ENCODE results near the gene OR1F1. TPM values are rescaled to one million over a fixed set of nuclear protein-coding genes. Genes with fewer than 3 reads are reported as not detected.
"Not testable (repeated sequence)": the region's sequence is repeated elsewhere in the genome, so short reads cannot be mapped to it uniquely, and the experiment has no call there.

Gene OR1F1
- total RNA-seq, 1 donor: not detected

DNA sequence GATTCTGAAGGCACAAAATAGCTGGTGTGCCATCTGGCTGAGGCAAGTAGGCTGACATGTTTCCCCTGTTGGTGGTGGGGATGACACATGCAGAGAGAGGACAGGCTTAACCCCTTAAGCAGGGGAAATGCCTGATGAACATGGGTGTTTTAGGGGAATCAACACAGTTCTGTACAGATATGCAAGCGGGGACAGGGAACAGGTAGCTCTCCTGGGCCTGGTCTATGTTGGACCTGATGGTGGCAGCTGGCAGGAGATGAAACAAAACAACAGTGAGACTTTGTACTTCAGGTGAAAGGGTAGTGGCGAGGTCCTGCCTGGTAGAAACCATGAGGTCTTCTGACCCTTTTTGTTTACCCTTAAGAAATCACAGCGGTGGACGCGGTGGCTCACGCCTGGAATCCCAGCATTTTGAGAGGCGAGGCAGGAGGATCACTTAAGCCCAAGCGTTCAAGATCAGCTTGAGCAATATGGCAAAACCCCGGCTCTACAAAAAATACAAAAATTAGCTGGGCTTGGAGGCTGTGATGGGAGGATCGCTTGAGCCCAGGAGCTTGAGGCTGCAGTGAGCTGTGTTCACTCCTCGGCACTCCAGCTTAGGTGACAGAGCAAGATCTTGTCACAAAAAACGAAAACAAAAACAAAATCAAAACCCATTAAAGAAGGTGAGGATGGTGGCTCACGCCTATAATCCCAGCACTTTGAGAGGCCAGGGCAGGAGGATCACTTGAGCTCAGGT lies 10.5 kb downstream of the OR1F1 start:
- H3K4me3 ChIP-seq (ENCODE audit: low read depth, low read length): no peak overlapping the region
- no peak for DNase-seq (ENCODE audit: low read depth)
- TF ChIP-seq, protein P1, sequence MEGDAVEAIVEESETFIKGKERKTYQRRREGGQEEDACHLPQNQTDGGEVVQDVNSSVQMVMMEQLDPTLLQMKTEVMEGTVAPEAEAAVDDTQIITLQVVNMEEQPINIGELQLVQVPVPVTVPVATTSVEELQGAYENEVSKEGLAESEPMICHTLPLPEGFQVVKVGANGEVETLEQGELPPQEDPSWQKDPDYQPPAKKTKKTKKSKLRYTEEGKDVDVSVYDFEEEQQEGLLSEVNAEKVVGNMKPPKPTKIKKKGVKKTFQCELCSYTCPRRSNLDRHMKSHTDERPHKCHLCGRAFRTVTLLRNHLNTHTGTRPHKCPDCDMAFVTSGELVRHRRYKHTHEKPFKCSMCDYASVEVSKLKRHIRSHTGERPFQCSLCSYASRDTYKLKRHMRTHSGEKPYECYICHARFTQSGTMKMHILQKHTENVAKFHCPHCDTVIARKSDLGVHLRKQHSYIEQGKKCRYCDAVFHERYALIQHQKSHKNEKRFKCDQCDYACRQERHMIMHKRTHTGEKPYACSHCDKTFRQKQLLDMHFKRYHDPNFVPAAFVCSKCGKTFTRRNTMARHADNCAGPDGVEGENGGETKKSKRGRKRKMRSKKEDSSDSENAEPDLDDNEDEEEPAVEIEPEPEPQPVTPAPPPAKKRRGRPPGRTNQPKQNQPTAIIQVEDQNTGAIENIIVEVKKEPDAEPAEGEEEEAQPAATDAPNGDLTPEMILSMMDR (IDR thresholded peaks at IDR 0.05; ENCODE audit: insufficient read depth, low read length): no peak

DNA sequence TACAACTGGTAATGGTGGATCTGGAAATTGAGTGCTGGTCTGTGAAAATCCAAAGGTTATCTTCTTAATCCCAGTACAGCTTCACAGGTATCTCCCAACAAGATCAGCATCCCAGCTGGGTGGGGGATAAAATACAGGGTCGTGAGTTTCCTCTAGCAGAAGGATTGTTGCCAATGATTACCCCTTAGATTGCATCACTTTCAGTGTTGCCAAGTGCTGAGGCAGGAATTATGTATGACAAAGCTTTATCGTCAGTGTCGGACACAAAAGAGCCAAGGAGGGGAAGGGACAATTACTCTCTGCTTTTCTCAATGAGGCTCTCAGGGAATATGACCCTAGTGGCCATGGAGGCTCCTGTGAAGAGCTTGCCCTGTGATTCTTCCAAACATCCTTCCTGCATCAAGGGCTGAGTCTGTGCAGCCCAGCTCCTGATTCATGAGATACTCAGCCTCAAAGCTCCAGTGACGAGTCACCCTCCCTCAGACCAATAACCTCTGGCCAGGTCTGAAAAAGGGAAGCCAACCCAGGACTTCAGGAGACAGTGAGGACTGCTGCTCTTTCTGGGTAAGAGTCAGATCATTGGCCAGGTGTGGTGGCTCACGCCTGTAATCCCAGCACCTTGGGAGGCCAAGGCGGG lies 15.0 kb downstream of the OR1F1 start:
- TF ChIP-seq, protein P1 (IDR thresholded peaks at IDR 0.05; ENCODE audit: insufficient read depth, low read length): no peak
- DNase-seq (ENCODE audit: low read depth): no peak
- H3K4me3 ChIP-seq (ENCODE audit: low read depth, low read length): no peak overlapping the region

DNA sequence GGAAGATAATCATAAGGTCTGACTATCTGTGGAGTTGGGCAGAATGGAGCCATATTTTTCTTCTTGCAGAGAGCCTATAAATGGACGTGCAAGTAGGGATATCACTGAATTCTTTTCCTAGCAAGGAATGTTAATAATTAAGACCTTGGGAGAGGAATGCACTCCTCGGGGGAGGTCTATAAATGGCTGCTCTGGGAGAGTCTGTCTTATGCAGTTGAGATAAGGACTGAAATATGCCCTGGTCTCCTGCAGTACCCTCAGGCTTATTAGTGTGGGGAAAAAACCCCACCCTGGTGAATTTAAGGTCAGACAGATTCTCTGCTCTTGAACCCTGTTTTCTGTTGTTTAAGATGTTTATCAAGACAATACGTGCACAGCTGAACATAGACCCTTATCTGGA lies 17.9 kb downstream of the OR1F1 start:
- H3K4me3 ChIP-seq (ENCODE audit: low read depth, low read length): not testable (repeated sequence)

DNA sequence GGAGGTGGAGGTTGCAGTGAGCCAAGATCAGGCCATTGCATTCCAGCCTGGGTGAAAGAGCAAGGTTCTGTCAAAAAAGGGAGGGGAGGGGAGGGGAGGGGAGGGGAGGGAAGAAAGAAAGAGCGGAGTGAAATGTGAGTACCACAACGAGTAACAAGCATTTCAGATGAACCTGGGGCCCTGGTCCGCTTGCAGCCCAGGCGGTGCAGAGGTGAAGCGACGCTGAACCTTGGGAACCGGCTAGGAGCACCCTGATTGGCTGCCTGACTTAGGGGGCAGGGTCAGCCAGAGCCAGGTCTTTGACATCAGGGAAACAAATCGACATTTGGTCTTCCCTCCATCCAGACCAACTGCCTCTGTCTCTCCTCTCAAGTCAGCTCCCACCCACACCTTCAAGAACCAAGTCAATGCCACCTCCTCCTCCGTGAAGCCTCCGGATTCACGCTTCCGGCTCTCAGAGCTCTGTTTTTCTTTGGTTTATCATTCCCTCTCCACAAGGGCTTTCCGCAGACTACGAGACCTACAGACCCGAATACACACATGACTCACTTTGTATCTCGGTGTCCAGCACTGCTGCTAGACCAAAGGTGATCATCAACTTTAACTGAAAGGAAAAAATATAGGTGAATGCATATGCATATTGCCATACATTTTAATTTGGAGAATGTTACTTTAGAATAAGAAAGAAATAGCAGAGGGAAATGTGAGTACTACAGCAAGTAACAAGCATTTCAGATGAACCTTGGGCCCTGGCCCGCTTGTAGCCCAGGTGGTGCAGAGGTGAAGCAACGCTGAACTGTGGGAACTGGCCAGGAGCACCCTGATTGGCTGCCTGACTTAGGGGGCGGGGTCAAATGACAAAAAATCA lies 19.3 kb downstream of the OR1F1 start:
- TF ChIP-seq, protein P1 (IDR thresholded peaks at IDR 0.05; ENCODE audit: insufficient read depth, low read length): no peak
- DNase-seq (ENCODE audit: low read depth): no peak
- no peak overlapping the region for H3K4me3 ChIP-seq (ENCODE audit: low read depth, low read length)

More for the DNA sequence above, 17.9 kb downstream of the OR1F1 start:
- DNase-seq (ENCODE audit: low read depth): not testable (repeated sequence)

DNA sequence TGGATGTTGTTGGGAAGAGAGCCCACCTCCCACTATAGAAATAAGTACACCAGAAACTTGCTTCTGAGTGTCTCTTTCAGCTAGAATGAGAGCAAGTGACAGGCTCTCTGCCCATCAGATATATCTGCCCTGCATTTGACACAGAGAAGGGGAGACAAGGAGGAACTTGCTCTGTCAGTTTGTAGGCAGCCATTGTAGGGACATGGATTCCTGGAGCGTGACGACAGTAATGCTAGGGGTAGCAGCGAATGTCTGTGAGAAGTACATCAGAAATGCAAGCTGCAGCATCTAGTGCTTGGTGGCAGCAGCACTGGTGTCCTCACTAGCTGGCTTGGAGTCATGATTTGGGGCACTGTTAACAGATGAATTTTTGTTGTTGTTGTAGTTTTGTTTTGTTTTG lies 24.0 kb downstream of the OR1F1 start:
- DNase-seq (ENCODE audit: low read depth): no peak
- no peak overlapping the region for H3K4me3 ChIP-seq (ENCODE audit: low read depth, low read length)
- TF ChIP-seq, protein P1 (IDR thresholded peaks at IDR 0.05; ENCODE audit: insufficient read depth, low read length): no peak

DNA sequence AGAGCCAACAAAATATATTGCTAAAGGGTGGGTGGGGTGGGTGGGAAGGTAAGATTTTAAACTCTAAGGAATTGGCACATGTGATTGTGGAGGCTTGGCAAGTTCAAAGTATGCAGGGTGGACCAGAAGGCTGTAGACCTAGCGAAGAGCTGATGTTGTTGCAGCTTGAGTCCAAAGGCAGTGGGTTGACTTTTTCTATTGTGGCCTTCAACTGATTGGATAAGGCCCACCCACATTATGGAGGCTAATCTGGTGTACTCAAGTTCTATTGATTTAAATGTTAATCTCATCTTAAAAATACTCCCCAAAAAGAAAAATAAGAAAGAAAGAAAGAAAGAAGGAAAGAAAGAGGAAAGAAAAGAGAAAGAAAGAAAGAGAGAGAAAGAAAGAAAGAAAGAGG lies 24.6 kb downstream of the OR1F1 start:
- no peak overlapping the region for H3K4me3 ChIP-seq (ENCODE audit: low read depth, low read length)
- no peak for DNase-seq (ENCODE audit: low read depth)
- TF ChIP-seq, protein P1 (IDR thresholded peaks at IDR 0.05; ENCODE audit: insufficient read depth, low read length): no peak

Measured in fibroblast of the aortic adventitia (primary cell).